Liver (tissue), 3 donors: Measurements from ENCODE around the gene SLC12A2.

ENCODE experiments used
- ATF3 ChIP-seq: IDR thresholded peaks from 2 replicates; pipeline ENCODE4 v1.6.1; 2016; ENCODE audit warnings: antibody characterized with exemption
- CTCF ChIP-seq: fragments of 150-350 bp; IDR thresholded peaks from 2 replicates; pipeline ENCODE4 v1.5.1; 2017; ENCODE audit warnings: improper control_type of control experiment, low read depth, low read length; ENCODE audit not compliant: missing input control
- EGR1 ChIP-seq, 2 donors: IDR thresholded peaks; 2 replicates each; pipeline ENCODE4 v1.6.1; 2016 to 2018; ENCODE audit warnings: antibody characterized with exemption in 2 of 2, low read depth in 2 of 2
- FOXA1 ChIP-seq: IDR thresholded peaks from 2 replicates; pipeline ENCODE4 v1.6.1; 2016; ENCODE audit warnings: antibody characterized with exemption
- GABPA ChIP-seq, 2 donors: IDR thresholded peaks in 1 of 2; conservative IDR thresholded peaks in 1 of 2; 2 replicates each; pipeline ENCODE4 v1.6.1; 2016; ENCODE audit warnings: antibody characterized with exemption in 2 of 2, mild to moderate bottlenecking in 1 of 2, moderate library complexity in 1 of 2
- JUND ChIP-seq, 2 donors: IDR thresholded peaks; 2 replicates each; pipeline ENCODE4 v1.6.1; 2016; ENCODE audit warnings: antibody characterized with exemption in 2 of 2
- RAD21 ChIP-seq, 2 donors: IDR thresholded peaks; 2 replicates each; pipeline ENCODE4 v1.6.1; 2016; ENCODE audit warnings: antibody characterized with exemption in 2 of 2, mild to moderate bottlenecking in 2 of 2
- REST ChIP-seq: IDR thresholded peaks from 2 replicates; pipeline ENCODE4 v1.6.1; 2016; ENCODE audit warnings: antibody characterized with exemption, mild to moderate bottlenecking
- RXRA ChIP-seq, 2 donors: IDR thresholded peaks; 2 replicates each; pipeline ENCODE4 v1.6.1; 2017 to 2018; ENCODE audit warnings: antibody characterized with exemption in 2 of 2, mild to moderate bottlenecking in 1 of 2
- TAF1 ChIP-seq: conservative IDR thresholded peaks from 2 replicates; pipeline ENCODE4 v1.6.1; 2016; ENCODE audit warnings: antibody characterized with exemption, mild to moderate bottlenecking
- YY1 ChIP-seq: IDR thresholded peaks from 2 replicates; pipeline ENCODE4 v1.6.1; 2016; ENCODE audit warnings: antibody characterized with exemption, mild to moderate bottlenecking
- ZBTB33 ChIP-seq: IDR thresholded peaks from 2 replicates; pipeline ENCODE4 v1.6.1; 2016; ENCODE audit warnings: antibody characterized with exemption
- donor health status: healthy.
- donor health status: healthy.

GRCh38 chr5:128077526-128077925 is 6.0 kb upstream of the SLC12A2 start:
- TF ChIP-seq CTCF (no peak), FOXA1 (no peak), ATF3 (no peak), RAD21 (IDR thresholded peaks at IDR 0.05) (no peak), REST (no peak), ZBTB33 (no peak), EGR1 (IDR thresholded peaks at IDR 0.05; ENCODE audit: low read depth in 2 of 2) (no peak), TAF1 (no peak), RXRA (IDR thresholded peaks at IDR 0.05) (no peak), GABPA (IDR thresholded peaks at IDR 0.05 in 1 of 2, conservative IDR thresholded peaks at IDR 0.05 in 1 of 2) (no peak), JUND (IDR thresholded peaks at IDR 0.05) (no peak), YY1 (no peak)
